T-cell (primary cell): ENCODE measurements around the gene LSAMP. TPM values are rescaled to one million over a fixed set of nuclear protein-coding genes. Genes with fewer than 3 reads are reported as not detected.
"Not testable (repeated sequence)": the region's sequence is repeated elsewhere in the genome, so short reads cannot be mapped to it uniquely, and the experiment has no call there.

Experiments used
- ATAC-seq, 4 experiments: fragments of 200-7000 bp in 3 of 4; fragments of 150-1000 bp in 1 of 4; cut with Tn5 transposase; replicated peaks in 1 of 4; 1 replicate in 3 of 4; 2 replicates in 1 of 4; pipeline ENCODE4 v1.10.0; 2021; ENCODE audit warnings: moderate library complexity in 3 of 4, mild to moderate bottlenecking in 2 of 4, moderate number of reproducible peaks in 1 of 4
- CTCF ChIA-PET, 2 donors: fragments of 300-600 bp; sonication (Branson Sonifier 250); formaldehyde crosslinking; loops; one replicate each; lab custom pipeline; 2022; ENCODE audit warnings: antibody characterized with exemption in 2 of 2; lab: Charles Lee
- POLR2A ChIA-PET, 2 donors: fragments of 300-600 bp; sonication (Branson Sonifier 250); formaldehyde crosslinking; loops; one replicate each; lab custom pipeline; 2022; ENCODE audit warnings: antibody characterized with exemption in 2 of 2; lab: Charles Lee
- DNase-seq, 35 experiments: peaks; one replicate each; pipeline versions ENCODE4 v3.0.0 to v3.0.0-alpha.2; 2013 to 2023
- H3K27ac ChIP-seq: one replicate; pipeline ENCODE4 v1.5.1; 2013; ENCODE audit warnings: low read length
- H3K27me3 ChIP-seq, 2 experiments: replicated peaks in 1 of 2; 1 replicate in 1 of 2; 2 replicates in 1 of 2; pipeline versions ENCODE4 v1.6.1 to v1.7.0; 2013; ENCODE audit warnings: low read length in 1 of 2, mixed read lengths in 1 of 2; ENCODE audit not compliant: control insufficient read depth in 2 of 2, insufficient read depth in 2 of 2; ENCODE audit errors: extremely low read depth in 1 of 2
- H3K36me3 ChIP-seq, 2 donors: 1 replicate in 1 of 2; 2 replicates in 1 of 2; pipeline versions ENCODE4 v1.6.1 to v1.7.0; 2013; ENCODE audit warnings: low read length in 1 of 2; ENCODE audit not compliant: control insufficient read depth in 2 of 2, insufficient read depth in 1 of 2; ENCODE audit errors: extremely low read depth in 1 of 2
- H3K4me1 ChIP-seq, 2 experiments: 1 replicate in 1 of 2; 2 replicates in 1 of 2; pipeline versions ENCODE4 v1.6.1 to v1.7.0; 2013; ENCODE audit warnings: low read length in 2 of 2, mixed read lengths in 1 of 2; ENCODE audit not compliant: insufficient read depth in 2 of 2, control insufficient read depth in 1 of 2; ENCODE audit errors: extremely low read depth in 1 of 2
- H3K4me3 ChIP-seq, 2 donors: 1 replicate in 1 of 2; 2 replicates in 1 of 2; pipeline versions ENCODE4 v1.5.1 to v1.7.0; 2013; ENCODE audit warnings: mild to moderate bottlenecking in 2 of 2, low read length in 1 of 2, moderate library complexity in 1 of 2; ENCODE audit not compliant: control insufficient read depth in 1 of 2; ENCODE audit errors: extremely low read depth in 1 of 2
- H3K9me3 ChIP-seq: 2 replicates; pipeline ENCODE4 v1.7.0; 2013
- H3K27ac Mint-ChIP-seq, 2 donors: one replicate each; pipeline ENCODE4 v1.8.0; 2020 to 2021; ENCODE audit warnings: mild to moderate bottlenecking in 2 of 2, mixed read lengths in 2 of 2
- H3K27me3 Mint-ChIP-seq, 2 donors: one replicate each; pipeline ENCODE4 v1.8.0; 2021 to 2022; ENCODE audit warnings: mixed read lengths in 2 of 2
- H3K36me3 Mint-ChIP-seq: one replicate; pipeline ENCODE4 v1.8.0; 2021; ENCODE audit warnings: mixed read lengths
- H3K4me1 Mint-ChIP-seq, 3 donors: one replicate each; pipeline ENCODE4 v1.8.0; 2020 to 2022; ENCODE audit warnings: mixed read lengths in 3 of 3, mild to moderate bottlenecking in 1 of 3
- H3K4me3 Mint-ChIP-seq, 3 donors: one replicate each; pipeline ENCODE4 v1.8.0; 2020 to 2022; ENCODE audit warnings: mild to moderate bottlenecking in 3 of 3, mixed read lengths in 3 of 3, moderate library complexity in 3 of 3
- H3K9me3 Mint-ChIP-seq, 3 donors: one replicate each; pipeline ENCODE4 v1.8.0; 2020 to 2022; ENCODE audit warnings: mixed read lengths in 3 of 3
- WGBS: methylation state at CpG from one replicate; pipeline ENCODE4 v1.1.5; 2013; ENCODE audit warnings: missing lambda C conversion rate; ENCODE audit not compliant: insufficient coverage; 5-methylcytosine and 5-hydroxymethylcytosine counted together
- total RNA-seq, 35 experiments: library from RNA in 6 of 35; stranded (reverse) in 6 of 35; fragments of 120-200 nt in 1 of 35; gene quantifications; one replicate each; pipeline versions ENCODE4 v1.2.1 to v1.2.4 and lab custom pipeline; 2013 to 2026

LSAMP gene
- total RNA-seq, 5 donors from 2014 or later (not counting 1 experiment from before 2014, with no cell fraction given), result 0.03 to 0.28 (median 0.06) TPM; not detected in 2

GRCh38 chr3:116216761-116217160 is 228.5 kb downstream of the LSAMP start:
- Mint-ChIP-seq H3K9me3 (peaks cover 4 to 7% (median 7%) of the 10 kb centered on the region in 3 donors), H3K27ac (no peak overlapping the region), H3K36me3 (no peaks in the 10 kb centered on the region), H3K27me3 (no peaks in the 10 kb centered on the region), H3K4me3 (no peak overlapping the region), H3K4me1 (no peaks in the 10 kb centered on the region)
- DNase-seq (no peak), ATAC-seq (no peak)
- CTCF ChIA-PET, result no interaction called here
- POLR2A ChIA-PET, result no interaction called here
- Histone ChIP-seq H3K9me3 (peaks cover 2% of the 10 kb centered on the region), H3K27me3 (no peaks in the 10 kb centered on the region), H3K4me3 (no peak overlapping the region), H3K36me3 (no peaks in the 10 kb centered on the region), H3K27ac (no peak overlapping the region), H3K4me1 (no peaks in the 10 kb centered on the region)
- WGBS, result 100% methylated on average over 1 of the region's 4 CpGs

GRCh38 chr3:116211901-116212300 is 233.4 kb downstream of the LSAMP start:
- no peak overlapping the region for H3K4me3 Mint-ChIP-seq
- no peaks in the 10 kb centered on the region for H3K36me3 Mint-ChIP-seq
- no peak overlapping the region for H3K27ac Mint-ChIP-seq
- peaks cover 9 to 13% (median 13%) of the 10 kb centered on the region in 3 donors for H3K9me3 Mint-ChIP-seq
- no peaks in the 10 kb centered on the region for H3K4me1 Mint-ChIP-seq
- Histone ChIP-seq H3K36me3 (no peaks in the 10 kb centered on the region), H3K9me3 (peaks cover 2% of the 10 kb centered on the region), H3K4me3 (no peak overlapping the region), H3K27me3 (no peaks in the 10 kb centered on the region), H3K27ac (no peak overlapping the region), H3K4me1 (no peaks in the 10 kb centered on the region)
- H3K27me3 Mint-ChIP-seq, result no peaks in the 10 kb centered on the region
- no peak for ATAC-seq
- CTCF ChIA-PET, result no interaction called here
- no CpG with 5 or more reads among the region's 2 CpGs for WGBS
- POLR2A ChIA-PET, result no interaction called here
- no peak for DNase-seq

- H3K4me3 Mint-ChIP-seq, H3K27ac Mint-ChIP-seq, DNase-seq, ATAC-seq, H3K36me3 Mint-ChIP-seq, H3K36me3 ChIP-seq, H3K4me1 ChIP-seq, H3K9me3 ChIP-seq, H3K27ac ChIP-seq, H3K4me3 ChIP-seq, H3K27me3 ChIP-seq, POLR2A ChIA-PET, CTCF ChIA-PET, H3K27me3 Mint-ChIP-seq, H3K4me1 Mint-ChIP-seq: not testable (repeated sequence)
- peaks cover 7 to 10% (median 9%) of the 10 kb centered on the region in 3 donors for H3K9me3 Mint-ChIP-seq
- WGBS, result 94% methylated on average over 8 of the region's 15 CpGs
Observed at GRCh38 chr3:116208830-116209229, 236.5 kb downstream of the LSAMP start.

DNA sequence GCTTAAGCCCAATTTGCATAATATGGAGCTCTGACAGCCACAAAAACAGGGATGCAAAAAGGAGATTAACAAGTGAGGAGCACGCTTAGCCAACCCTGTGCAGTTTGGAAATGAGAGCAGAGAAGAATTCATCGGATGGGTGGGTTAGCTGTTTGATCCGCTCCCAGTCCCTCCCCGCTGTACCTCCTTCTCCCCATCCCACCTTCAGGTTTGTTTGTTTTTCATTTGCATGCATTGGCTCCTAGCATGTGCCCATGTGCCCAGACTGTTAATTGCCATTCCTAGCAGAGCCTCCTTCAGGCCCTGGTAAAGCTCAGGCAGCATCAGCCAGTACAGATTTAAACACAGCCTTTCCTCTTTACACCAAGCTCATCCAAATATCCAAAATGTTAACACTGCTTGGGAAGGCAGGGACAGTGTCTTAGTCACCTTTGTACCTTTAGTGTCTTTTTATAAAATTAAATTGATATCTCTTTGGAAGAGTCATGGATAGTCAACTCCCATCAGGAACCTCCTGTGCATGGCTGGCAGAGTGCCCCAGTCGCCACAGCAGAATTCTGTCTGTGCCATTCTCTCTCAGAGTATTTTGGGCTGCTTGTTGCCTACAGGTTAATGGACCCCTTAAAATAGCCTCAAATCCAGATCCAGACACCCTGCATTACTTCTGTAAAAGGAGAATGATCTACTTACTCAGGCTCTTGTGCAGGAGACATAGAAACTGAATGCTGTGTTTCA is 244.2 kb downstream of the LSAMP start:
- Mint-ChIP-seq H3K27me3 (no peaks in the 10 kb centered on the region), H3K36me3 (no peaks in the 10 kb centered on the region), H3K4me3 (no peak overlapping the region), H3K27ac (no peak overlapping the region), H3K4me1 (no peaks in the 10 kb centered on the region), H3K9me3 (peaks cover 0 to 10% (median 2%) of the 10 kb centered on the region in 3 donors)
- no peak for ATAC-seq
- H3K4me3 ChIP-seq, result no peak overlapping the region
- no peaks in the 10 kb centered on the region for H3K9me3 ChIP-seq
- H3K4me1 ChIP-seq, result no peaks in the 10 kb centered on the region
- 61% methylated on average over 3 of the region's 5 CpGs for WGBS
- no peak overlapping the region for H3K27ac ChIP-seq
- ChIA-PET POLR2A (no interaction called here), CTCF (no interaction called here)
- no peaks in the 10 kb centered on the region for H3K27me3 ChIP-seq
- DNase-seq, result no peak
- H3K36me3 ChIP-seq, result no peaks in the 10 kb centered on the region

- ATAC-seq, result no peak
- Histone ChIP-seq H3K4me3 (no peak overlapping the region), H3K36me3 (no peaks in the 10 kb centered on the region), H3K4me1 (no peaks in the 10 kb centered on the region), H3K9me3 (no peaks in the 10 kb centered on the region), H3K27me3 (no peaks in the 10 kb centered on the region), H3K27ac (no peak overlapping the region)
- H3K36me3 Mint-ChIP-seq, result no peaks in the 10 kb centered on the region
- peaks cover under 1 to 10% (median 2%) of the 10 kb centered on the region in 3 donors for H3K9me3 Mint-ChIP-seq
- POLR2A ChIA-PET, result interaction anchor here in 1 of 2 donors (0.6 kb wide), 1 partner anchor 269 kb away, joined by 4 read pairs; no protein-coding TSS in a partner anchor
- no peaks in the 10 kb centered on the region for H3K27me3 Mint-ChIP-seq
- no peak for DNase-seq
- CTCF ChIA-PET, result no interaction called here
- no peak overlapping the region for H3K27ac Mint-ChIP-seq
- WGBS, result no CpG with 5 or more reads among the region's 2 CpGs
- no peak overlapping the region for H3K4me3 Mint-ChIP-seq
- no peaks in the 10 kb centered on the region for H3K4me1 Mint-ChIP-seq
Observed at GRCh38 chr3:116199063-116199462, 246.2 kb downstream of the LSAMP start.

DNA sequence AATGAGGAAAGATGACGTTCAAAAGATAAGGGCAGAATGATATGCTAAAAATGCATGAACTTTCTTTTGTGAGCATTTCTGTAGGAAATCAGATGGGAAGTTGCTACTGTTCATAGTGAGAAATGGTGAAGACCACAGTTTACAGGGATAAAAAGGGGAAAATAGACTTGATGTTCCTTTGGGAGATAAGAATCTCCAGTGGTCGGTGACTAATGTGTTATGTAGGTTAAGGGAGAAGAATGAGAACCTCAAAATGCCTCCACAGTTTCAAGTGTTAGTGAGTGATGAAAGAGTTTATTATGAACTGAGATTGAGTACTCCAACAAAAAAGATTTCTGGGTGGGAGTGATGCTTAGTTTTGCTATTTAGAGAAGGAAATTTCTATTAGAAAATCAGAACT is 247.2 kb downstream of the LSAMP start:
- no peaks in the 10 kb centered on the region for H3K27me3 ChIP-seq
- no peaks in the 10 kb centered on the region for H3K36me3 ChIP-seq
- H3K27ac ChIP-seq, result no peak overlapping the region
- no peak overlapping the region for H3K4me3 Mint-ChIP-seq
- no peaks in the 10 kb centered on the region for H3K4me1 Mint-ChIP-seq
- no peaks in the 10 kb centered on the region for H3K4me1 ChIP-seq
- no peaks in the 10 kb centered on the region for H3K9me3 ChIP-seq
- ATAC-seq, result no peak
- DNase-seq, result no peak
- WGBS, result 67% methylated on average over 2 of the region's 2 CpGs
- H3K4me3 ChIP-seq, result no peak overlapping the region
- H3K27me3 Mint-ChIP-seq, result no peaks in the 10 kb centered on the region
- ChIA-PET POLR2A (no interaction called here), CTCF (no interaction called here)
- no peak overlapping the region for H3K27ac Mint-ChIP-seq
- no peaks in the 10 kb centered on the region for H3K36me3 Mint-ChIP-seq
- peaks cover 4 to 12% (median 6%) of the 10 kb centered on the region in 3 donors for H3K9me3 Mint-ChIP-seq
